Measurements from ENCODE around the gene VWA8.

- TF ChIP-seq CTCF (IDR thresholded peaks at IDR 0.05) (no peak), POLR2A (IDR thresholded peaks at IDR 0.05; ENCODE audit: low read depth) (no peak), POLR2AphosphoS5 (IDR thresholded peaks at IDR 0.05) (no peak)
Measured at GRCh38 chr13:41670873-41671443, 290.0 kb downstream of the VWA8 start.
